SIG-M5 treated with dmso at 0.1 percent for 504 hours (cell line): ENCODE data around the gene DIP2A.
"Not testable (repeated sequence)": the region's sequence is repeated elsewhere in the genome, so short reads cannot be mapped to it uniquely, and the experiment has no call there.

Source experiments
- DNase-seq: peaks from one replicate; lab custom pipeline; 2025; ENCODE audit not compliant: unreplicated experiment; lab: John Stamatoyannopoulos, UW

Gene DIP2A

GRCh38 chr21:46425571-46425970, 33.1 kb upstream of the DIP2A start:
- DNase-seq: no peak

GRCh38 chr21:46426313-46427046, 32.2 kb upstream of the DIP2A start:
- no peak for DNase-seq

- no peak for DNase-seq
Measured at GRCh38 chr21:46427516-46427915, 31.2 kb upstream of the DIP2A start.

GRCh38 chr21:46428286-46428685, 30.4 kb upstream of the DIP2A start:
- DNase-seq: no peak

GRCh38 chr21:46428987-46429710, 29.5 kb upstream of the DIP2A start:
- no peak for DNase-seq

GRCh38 chr21:46429754-46430681, 28.7 kb upstream of the DIP2A start:
- DNase-seq: no peak

- DNase-seq: no peak
Measured at GRCh38 chr21:46431448-46431847, 27.2 kb upstream of the DIP2A start.

- no peak for DNase-seq
Measured at GRCh38 chr21:46431884-46432488, 26.7 kb upstream of the DIP2A start.

GRCh38 chr21:46433116-46433515, 25.6 kb upstream of the DIP2A start:
- not testable (repeated sequence) for DNase-seq

- no peak for DNase-seq
Measured at GRCh38 chr21:46434322-46434958, 24.3 kb upstream of the DIP2A start.

- DNase-seq: no peak
Measured at GRCh38 chr21:46435786-46436227, 22.9 kb upstream of the DIP2A start.

- no peak for DNase-seq
Measured at GRCh38 chr21:46436621-46437020, 22.1 kb upstream of the DIP2A start.

- DNase-seq: no peak
Measured at GRCh38 chr21:46437096-46437498, 21.6 kb upstream of the DIP2A start.

GRCh38 chr21:46437511-46437910, 21.2 kb upstream of the DIP2A start:
- DNase-seq: no peak

GRCh38 chr21:46438241-46438640, 20.4 kb upstream of the DIP2A start:
- no peak for DNase-seq

- DNase-seq: no peak
Measured at GRCh38 chr21:46439906-46440305, 18.8 kb upstream of the DIP2A start.

- DNase-seq: no peak
Measured at GRCh38 chr21:46441331-46441730, 17.4 kb upstream of the DIP2A start.

GRCh38 chr21:46441961-46442498, 16.7 kb upstream of the DIP2A start:
- no peak for DNase-seq

- DNase-seq: no peak
Measured at GRCh38 chr21:46442938-46443337, 15.8 kb upstream of the DIP2A start.

GRCh38 chr21:46443910-46444309, 14.8 kb upstream of the DIP2A start:
- no peak for DNase-seq
